ENCODE results near the gene CYP26B1. TPM values are rescaled to one million over a fixed set of nuclear protein-coding genes. Genes with fewer than 3 reads are reported as not detected.

Gene CYP26B1
- total and polyA plus RNA-seq, 9 of the 15 experiments (the other 6 are each of a cell fraction or from before 2014, with no cell fraction given), result 0.01 to 0.13 (median 0.04) TPM; not detected in 6

DNA sequence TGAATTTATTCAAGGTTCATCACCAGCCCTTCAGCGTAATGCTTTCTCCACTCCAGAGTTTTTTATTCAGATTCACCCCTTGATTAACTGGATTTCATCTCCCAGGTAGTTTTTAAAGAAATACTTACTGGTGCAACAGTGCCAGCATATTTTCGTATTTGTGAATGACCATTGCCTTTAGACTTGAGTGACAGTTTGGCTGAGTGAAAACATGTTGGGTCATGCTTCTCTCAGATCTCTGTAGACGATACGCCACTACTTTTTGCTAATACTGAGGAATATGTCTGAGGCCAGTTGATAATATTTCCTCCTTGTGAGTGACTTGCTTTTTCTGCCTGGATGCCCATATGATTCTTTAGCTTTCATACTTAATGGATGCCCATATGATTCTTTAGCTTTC, 51.5 kb downstream of the CYP26B1 start (continued):
- TF ChIP-seq, protein P1, sequence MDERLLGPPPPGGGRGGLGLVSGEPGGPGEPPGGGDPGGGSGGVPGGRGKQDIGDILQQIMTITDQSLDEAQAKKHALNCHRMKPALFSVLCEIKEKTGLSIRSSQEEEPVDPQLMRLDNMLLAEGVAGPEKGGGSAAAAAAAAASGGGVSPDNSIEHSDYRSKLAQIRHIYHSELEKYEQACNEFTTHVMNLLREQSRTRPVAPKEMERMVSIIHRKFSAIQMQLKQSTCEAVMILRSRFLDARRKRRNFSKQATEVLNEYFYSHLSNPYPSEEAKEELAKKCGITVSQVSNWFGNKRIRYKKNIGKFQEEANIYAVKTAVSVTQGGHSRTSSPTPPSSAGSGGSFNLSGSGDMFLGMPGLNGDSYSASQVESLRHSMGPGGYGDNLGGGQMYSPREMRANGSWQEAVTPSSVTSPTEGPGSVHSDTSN (CRISPR knock-in tag; IDR thresholded peaks at IDR 0.05; ENCODE audit: low read depth), result no peak
- TF ChIP-seq, protein P1 (tag; conservative IDR thresholded peaks at IDR 0.05; ENCODE audit: low read depth), result peak; percentile 85
- TF ChIP-seq TAF1 (IDR thresholded peaks at IDR 0.05; ENCODE audit: control insufficient read depth, extremely low read depth, insufficient read depth, low read length, severe bottlenecking), result no peak
- no peak for TF ChIP-seq NR2F6 (CRISPR knock-in tag; IDR thresholded peaks at IDR 0.05)
- TF ChIP-seq, protein P2, sequence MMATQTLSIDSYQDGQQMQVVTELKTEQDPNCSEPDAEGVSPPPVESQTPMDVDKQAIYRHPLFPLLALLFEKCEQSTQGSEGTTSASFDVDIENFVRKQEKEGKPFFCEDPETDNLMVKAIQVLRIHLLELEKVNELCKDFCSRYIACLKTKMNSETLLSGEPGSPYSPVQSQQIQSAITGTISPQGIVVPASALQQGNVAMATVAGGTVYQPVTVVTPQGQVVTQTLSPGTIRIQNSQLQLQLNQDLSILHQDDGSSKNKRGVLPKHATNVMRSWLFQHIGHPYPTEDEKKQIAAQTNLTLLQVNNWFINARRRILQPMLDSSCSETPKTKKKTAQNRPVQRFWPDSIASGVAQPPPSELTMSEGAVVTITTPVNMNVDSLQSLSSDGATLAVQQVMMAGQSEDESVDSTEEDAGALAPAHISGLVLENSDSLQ (IDR thresholded peaks at IDR 0.05), result peak; percentile 83
- TF ChIP-seq PREB (CRISPR knock-in tag; IDR thresholded peaks at IDR 0.05), result no peak
- TF ChIP-seq ZNF174 (CRISPR knock-in tag; IDR thresholded peaks at IDR 0.05), result no peak
